GM15510 (cell line): ENCODE data around the gene MCC.

Source experiments
- POLR2A ChIP-seq: IDR thresholded peaks from 3 replicates; pipeline ENCODE4 v1.6.1; 2011; ENCODE audit warnings: borderline replicate concordance; ENCODE audit not compliant: insufficient read length; ENCODE audit errors: extremely low read depth

Gene MCC

DNA sequence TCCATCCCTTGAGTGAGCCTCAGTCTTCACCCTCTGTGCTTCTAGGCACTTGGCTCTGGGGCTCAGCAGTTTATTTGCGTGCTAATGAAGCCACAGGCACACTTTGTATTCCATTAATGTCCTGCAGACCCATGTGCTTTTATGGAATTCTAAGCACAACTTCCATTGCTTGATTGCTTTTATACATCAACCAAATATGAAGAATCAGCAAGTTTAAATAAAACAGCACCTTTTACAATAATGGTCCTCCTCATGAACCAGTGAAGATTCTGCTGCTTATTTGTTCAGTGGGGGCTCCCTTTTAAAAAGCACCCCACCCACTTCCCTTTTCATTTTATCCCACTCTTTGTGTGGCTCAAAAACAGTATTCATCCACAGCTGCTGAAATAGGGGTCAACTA is 451.4 kb downstream of the MCC start:
- no peak for TF ChIP-seq POLR2A

DNA sequence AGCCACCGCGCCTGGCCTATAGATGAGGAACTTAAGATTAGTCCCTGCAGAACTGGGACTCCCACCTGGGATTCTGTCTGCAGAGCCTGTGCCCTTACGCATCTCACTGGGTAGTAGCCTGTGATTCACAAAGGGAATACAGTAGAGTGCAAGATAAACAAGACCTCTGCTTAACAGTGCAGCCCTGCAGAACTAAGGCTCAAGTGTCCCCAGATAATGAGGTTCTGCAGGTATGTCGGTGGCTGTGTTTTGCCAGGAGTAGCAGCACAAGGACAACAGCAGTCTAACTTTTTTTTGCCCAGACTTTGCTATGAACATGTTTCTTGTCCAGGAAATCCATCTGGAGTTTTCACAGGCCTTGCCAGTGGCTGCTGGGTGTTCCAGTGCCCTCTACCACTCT is 451.9 kb downstream of the MCC start:
- no peak for TF ChIP-seq POLR2A

DNA sequence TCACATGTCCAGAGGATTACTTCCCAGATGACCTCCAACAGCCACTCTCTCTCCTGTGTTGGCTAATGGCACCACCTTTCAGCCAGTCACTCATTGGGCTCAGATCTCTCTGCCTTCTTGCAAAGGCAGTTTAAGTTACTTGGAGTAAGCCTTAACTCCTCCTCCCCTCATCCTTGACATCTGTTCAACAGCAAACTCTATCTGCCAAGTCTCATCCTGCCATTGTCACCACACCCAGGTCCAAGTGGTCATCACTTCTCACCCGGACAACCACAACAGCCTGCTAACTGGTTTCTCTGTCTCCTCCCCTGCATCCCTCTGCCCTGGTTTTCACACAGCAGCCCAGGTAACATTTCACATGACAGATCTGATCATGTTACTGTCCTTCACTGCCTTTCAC is 453.2 kb downstream of the MCC start:
- TF ChIP-seq POLR2A, result no peak

DNA sequence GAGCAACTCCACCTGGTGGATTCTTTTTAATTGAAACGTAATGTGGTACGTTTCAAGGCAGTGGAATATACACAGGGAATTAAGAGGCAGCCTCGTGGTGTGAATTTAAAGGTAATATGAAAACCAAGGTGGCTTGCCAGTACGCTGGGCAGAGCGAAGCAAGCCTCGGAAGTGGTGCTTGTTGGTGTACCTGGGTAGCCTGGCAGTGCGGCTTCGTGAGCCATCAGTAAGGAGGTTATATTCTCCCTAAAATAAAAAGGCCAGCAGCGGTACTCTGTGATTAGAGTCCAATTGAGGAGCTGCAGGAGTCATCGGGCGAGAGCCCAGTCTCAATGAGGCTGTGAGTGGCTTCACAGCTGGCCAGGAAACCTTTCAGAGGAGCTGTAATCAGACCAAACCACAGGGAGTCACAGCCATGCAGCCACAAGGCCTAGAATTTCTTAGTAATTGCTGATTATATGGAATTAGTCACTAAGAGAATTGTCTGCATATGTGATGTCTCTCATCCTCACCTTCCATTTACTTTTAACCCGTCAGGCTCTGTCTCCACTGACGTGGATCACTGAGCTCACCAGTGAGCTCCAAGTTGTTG is 454.0 kb downstream of the MCC start:
- TF ChIP-seq POLR2A, result no peak

DNA sequence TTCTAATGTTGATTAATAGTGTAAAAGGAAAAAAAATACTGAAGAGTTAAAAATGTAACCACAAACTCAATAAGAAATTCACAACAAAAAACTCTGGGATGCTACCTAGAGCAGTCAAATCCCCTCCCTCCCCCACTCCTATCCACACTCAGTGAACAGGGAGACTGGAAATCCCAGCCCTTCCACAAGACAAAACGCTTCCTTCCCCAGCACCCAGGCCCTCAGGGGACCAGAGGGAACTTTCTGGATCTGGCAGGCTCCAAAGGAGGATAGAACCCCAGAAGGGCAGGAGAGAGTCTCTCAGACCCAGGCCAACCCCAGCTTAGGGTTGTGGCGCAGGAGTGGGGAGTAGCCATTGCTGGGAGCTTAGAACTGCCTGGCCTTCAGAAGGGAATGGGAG is 456.7 kb downstream of the MCC start:
- TF ChIP-seq POLR2A, result no peak

DNA sequence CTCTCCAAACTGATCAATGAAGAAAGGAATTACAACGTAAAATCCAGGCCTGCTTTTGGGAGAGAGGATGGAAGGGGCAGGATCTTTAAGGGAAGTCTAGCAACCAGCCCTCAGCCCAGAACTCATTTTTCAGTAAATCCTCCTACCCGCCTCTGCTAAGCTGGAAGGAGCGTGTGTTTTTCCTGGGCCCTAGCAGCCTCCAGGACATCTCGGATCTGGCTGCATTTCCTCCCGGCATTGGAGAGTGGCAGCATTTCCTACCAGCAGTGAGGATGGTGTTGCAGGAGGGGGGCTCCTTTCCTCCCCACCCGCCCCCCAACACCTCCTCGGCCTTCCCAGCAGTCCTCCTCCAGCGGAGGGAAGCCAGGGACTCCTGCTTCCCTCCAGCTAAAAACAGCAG is 457.1 kb downstream of the MCC start:
- TF ChIP-seq POLR2A, result no peak

DNA sequence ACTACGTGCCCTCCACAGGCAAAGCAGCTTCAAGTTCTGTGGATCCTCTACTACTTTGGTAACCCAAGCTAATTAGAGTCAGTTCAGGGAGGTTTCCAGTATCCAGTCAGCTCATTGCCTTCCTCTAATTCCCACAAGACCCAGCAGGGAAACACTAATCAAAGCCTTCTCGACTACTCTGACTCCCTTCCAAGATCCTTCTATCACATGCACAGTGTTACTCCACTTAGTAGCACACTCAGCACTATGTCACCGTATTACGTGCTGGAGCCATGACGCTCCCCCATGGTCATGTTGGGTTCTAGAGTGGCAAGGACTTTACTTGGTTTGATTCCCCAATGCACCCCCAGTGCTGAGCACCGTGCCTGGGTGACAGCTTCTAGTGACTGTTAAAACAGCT is 458.6 kb downstream of the MCC start:
- TF ChIP-seq POLR2A, result no peak

DNA sequence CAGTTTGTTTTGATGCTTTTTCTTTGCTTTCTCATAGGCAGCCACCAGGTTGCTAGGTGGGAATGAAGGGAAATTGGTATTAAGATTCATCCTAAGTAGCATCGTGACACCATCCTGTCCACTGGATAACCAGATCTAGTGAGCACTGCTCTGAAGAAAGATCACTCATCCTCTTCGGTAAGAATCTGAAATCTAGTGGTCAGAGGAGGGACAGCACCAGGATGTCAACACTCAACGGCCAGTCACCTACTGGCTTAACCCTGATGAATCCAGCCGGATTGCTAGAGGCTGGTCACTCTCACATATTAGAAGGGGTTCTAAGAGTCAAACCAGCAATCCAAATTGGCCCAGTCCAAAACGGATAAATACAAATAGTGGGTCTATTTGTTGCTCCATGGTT is 460.8 kb downstream of the MCC start:
- TF ChIP-seq POLR2A, result no peak

DNA sequence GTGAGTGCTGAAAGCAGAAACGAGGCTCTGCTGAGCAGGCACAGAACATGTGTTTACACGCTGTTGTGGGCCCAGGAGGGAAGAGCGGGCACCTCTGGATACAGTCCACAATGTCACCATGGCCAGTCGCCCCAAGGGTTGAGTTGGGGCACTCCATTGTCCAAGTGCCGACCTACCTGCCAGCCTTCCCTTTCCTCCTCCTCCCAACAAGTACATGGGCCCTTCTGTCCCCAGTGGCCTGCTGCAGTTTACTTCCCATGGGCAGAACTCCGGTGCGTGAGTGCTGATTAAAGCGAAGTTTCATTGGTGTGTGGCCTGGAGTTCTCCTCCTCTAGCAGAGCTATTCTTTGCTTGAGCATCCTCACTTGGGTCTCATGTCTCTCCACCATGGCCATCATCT is 461.2 kb downstream of the MCC start:
- TF ChIP-seq POLR2A, result no peak

DNA sequence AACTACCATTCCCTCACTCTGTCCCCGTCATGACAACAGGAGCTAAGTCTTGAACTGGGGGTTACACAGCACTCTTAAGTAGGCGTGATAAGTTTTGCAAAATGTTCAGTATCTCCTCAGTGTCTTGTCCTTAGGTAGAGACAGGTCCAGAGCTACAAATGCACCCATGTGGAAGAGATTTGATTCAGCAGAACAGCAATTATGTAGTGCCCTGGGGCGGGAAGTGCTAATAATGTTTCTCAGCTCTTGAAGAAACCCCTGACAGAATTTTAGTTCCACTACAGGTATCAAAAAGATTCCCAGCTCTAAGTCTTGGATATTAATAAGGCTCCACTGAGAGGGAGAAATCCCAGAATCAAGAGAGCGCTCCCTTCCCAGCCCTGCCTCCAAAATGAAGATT is 462.0 kb downstream of the MCC start:
- no peak for TF ChIP-seq POLR2A

DNA sequence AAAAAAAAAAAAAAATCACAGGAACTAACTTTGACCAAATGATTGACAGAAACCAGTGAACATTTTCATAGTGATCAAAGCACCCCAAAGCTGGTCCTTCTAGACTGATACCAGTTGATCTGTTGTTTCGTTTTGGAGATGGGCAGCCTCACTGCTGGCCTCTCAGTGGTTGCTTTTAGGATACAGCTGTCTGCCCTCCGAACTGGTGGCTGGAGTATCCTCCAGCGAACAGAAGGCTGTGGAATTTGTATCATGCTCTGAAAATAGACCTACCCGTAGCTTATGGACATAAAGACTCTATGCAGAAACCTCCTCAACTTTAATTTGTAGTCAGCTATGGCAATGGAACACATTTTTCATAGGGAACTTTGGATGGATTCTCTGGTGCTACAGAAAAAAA is 462.7 kb downstream of the MCC start:
- TF ChIP-seq POLR2A, result no peak

DNA sequence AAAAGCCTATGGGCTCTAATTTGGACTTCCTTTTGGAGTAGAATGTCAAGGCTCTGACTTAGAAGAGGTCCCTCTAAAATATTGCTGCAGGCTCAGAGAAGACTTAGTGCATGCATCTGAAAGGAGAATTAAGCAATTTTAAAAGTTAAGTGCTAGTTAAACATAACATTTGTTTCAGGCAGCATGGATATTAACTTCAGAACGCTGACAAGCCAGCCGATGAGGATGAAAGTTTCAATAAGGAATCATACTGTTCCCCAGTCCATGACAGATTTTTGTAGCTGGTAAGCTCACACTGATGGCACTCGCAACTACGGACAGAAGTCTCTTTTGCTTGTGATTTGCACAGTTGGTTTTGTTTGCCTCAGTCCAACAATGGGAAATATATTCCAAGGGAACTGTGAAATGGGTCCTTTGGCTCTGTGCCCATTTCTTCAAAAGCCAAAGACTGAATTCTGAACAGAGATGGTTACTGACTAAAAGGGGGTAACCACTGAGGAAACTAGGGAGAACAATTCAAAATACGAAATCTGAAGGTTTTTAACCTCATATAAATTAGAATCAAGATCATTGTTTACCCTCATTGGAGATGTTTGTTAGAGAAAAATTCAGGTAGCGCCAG is 464.1 kb downstream of the MCC start:
- no peak for TF ChIP-seq POLR2A

DNA sequence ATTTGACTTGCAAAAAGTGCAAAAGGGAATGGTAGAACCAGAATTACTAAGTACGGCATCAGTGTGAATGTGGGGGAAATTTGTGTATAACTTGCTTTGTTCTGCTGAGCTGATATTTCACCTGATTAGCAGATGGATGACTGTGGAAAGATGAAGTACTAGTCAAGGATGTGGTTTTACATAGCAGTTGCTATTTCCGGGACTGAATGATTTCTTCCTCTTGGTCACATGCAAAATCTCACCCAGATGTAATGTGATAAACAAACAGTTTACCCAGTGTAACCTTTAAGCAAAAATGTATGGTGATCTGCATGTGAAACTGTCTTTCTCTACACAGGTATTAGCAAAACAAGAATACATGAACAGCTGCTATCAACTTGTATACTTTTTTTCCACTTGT is 465.6 kb downstream of the MCC start:
- TF ChIP-seq POLR2A, result no peak

DNA sequence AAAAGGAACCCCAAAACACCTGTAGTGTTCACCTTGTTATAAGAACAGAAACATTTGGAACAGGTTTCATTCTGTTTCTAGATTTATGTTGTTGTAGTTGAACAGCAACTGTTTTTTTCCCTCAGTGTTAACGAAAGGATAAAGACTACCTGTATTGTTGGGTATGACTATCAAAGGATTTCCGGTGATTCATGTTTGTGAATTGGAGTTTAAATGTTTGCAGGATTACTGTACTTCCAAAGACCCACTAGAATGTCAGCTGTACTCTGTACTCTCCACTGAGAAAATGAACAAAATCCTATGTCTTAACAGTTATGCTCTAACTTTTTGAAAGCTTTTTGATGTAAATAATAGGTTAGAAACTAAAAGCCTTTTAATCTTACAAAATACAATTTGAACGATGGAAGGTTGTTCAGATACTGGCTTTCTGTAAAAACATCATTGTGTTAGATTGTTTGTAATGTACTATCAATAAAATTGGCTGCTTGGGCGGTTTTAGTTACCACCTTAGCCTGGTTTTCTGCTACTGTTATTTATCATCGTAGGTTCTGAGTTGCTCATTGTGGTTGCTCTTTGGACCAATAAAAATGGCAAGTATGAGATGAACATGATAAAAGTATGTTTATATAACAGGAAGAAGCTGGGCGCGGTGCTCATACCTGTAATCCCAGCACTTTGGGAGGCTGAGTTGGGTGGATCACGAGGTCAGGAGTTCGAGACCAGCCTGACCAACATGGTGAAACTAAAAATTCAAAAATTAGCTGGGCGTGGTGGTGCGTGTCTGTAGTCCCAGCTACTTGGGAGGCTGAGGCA is 467.6 kb downstream of the MCC start:
- TF ChIP-seq POLR2A, result no peak

DNA sequence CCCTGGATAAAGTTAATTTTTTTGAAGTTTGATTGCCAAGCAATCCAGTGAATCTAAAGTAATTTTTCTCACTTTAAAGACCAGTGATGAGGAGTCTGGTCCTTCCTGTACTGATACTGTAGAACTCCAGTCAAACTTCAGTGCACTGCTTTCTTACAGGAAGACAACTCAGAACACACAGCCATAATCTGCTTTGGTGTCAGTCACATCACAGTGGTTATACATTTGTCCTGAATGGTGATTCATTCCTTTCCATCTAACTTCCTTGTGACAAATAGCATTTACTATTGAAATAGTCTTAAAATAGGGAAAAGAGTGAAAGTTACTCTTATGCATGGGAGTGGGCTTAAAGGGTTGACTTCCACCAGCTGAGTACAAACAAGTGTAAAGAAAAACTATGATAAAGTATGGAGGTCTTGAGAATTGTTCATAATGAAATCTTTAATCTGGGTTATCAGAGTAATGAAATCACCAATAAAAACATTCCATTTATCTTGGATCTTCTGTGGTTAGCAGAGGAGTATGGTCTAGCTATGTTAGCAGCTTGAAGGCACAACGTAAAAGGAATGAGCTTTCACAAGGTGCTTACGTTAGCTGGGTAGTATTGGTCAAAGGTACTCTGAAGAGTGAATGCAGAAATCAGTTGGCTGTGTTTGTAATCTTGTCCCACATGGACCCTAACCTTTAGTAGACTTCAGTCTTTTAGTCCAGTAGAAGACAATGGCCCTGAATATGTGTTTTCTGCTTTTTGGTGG is 470.2 kb downstream of the MCC start:
- no peak for TF ChIP-seq POLR2A
